ENCODE measurements around the gene SPOCD1. TPM values are rescaled to one million over a fixed set of nuclear protein-coding genes. Genes with fewer than 3 reads are reported as not detected.

SPOCD1 gene
- total RNA-seq, 1 experiment from 2014 or later: 10.2 TPM

DNA sequence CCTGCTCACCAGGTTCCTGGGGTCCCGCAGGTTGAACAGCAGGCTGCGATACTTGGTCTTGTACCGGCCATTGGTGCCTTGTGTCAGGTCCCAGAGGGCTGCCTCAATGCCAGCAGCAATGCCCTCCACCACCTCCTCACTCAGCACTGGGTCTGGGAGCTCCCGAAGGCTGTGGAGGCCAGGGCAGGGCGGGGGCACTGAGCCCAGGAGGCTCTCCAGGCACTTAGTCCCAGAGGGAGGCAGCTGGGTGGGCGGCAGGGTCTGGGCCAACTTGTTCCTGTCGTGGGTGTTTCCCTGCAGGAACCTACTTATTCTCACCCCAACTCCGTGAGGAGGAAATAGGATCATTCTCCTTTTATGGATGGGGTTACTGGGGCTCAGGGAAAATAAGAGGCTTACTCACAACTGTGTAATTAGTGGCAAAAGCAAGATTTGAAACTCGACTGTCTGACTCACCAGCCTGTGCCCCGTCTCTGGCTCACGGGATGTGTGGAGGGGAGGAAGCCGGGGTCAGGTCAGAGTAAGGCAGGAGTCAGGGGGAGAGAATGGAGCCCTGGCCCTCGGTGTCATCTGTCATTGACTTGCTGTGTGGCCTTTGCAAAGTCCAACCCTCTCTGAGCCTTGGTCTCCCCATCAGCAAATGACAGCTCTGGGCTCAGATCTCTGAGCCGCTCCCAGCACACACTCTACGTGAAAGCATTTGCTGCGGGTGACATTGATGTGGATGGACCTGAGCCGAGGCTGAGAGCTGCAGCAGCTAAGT is 17.2 kb downstream of the SPOCD1 start:
- Histone ChIP-seq H3K4me2 (peak overlapping the region; percentile 99), H3K27me3 (ENCODE audit: insufficient read depth, low read depth) (no peaks in the 10 kb centered on the region), H3K4me1 (replicated peaks; ENCODE audit: insufficient read depth) (peaks cover 35% of the 10 kb centered on the region), H3K9me3 (ENCODE audit: insufficient read depth, low read depth) (no peaks in the 10 kb centered on the region), H3K27ac (peak overlapping the region; percentile 75), H3K4me3 (peak overlapping the region; percentile 63), H4K20me1 (ENCODE audit: insufficient read depth) (no peaks in the 10 kb centered on the region), H3K9me2 (ENCODE audit: insufficient read depth) (no peaks in the 10 kb centered on the region), H3F3A (ENCODE audit: insufficient read depth, low read depth) (peaks cover 26% of the 10 kb centered on the region), H2AFZ (peak overlapping the region; percentile 71), H3K79me2 (ENCODE audit: low read depth) (peaks cover 28% of the 10 kb centered on the region), H3K36me3 (ENCODE audit: low read depth) (no peaks in the 10 kb centered on the region)
- intact Hi-C loops (cut with micrococcal nuclease; ENCODE audit: unreplicated experiment): loop anchor here (10.0 kb wide), 1 partner anchor 616 kb away; no protein-coding TSS in a partner anchor
- peak; percentile 44 to 95 for DNase-seq
- TF ChIP-seq EZH2 (IDR thresholded peaks at IDR 0.05; ENCODE audit: low read depth): no peak
- TF ChIP-seq, protein P1, sequence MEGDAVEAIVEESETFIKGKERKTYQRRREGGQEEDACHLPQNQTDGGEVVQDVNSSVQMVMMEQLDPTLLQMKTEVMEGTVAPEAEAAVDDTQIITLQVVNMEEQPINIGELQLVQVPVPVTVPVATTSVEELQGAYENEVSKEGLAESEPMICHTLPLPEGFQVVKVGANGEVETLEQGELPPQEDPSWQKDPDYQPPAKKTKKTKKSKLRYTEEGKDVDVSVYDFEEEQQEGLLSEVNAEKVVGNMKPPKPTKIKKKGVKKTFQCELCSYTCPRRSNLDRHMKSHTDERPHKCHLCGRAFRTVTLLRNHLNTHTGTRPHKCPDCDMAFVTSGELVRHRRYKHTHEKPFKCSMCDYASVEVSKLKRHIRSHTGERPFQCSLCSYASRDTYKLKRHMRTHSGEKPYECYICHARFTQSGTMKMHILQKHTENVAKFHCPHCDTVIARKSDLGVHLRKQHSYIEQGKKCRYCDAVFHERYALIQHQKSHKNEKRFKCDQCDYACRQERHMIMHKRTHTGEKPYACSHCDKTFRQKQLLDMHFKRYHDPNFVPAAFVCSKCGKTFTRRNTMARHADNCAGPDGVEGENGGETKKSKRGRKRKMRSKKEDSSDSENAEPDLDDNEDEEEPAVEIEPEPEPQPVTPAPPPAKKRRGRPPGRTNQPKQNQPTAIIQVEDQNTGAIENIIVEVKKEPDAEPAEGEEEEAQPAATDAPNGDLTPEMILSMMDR (conservative IDR thresholded peaks at IDR 0.05): no peak
- ChIA-PET CTCF (interaction anchor here (1.4 kb wide), 1 partner anchor 9 kb away, joined by 5 read pairs; no protein-coding TSS in a partner anchor), POLR2A (ENCODE audit: unreplicated experiment) (interaction anchor here (0.7 kb wide), 1 partner anchor 111 kb away, joined by 3 read pairs; no protein-coding TSS in a partner anchor)
- no TSS peak for BruUV-seq (replicated peaks)

DNA sequence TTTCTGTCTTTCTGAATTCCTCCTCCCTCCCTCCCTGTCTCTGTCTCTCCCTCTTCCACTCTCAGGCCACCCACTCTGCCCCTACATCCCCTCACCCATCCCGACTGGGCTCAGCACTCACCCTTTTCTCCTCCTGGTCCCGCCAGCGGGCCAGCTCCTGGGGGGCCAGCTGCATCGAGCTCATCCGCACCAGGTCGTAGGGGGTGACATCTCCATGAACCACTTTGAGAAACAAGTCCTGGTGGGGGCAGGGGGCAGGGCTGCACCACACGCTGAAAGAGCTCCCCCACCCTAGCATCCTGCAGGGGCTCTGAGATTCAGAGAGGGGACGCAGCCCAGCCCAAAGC is 17.8 kb downstream of the SPOCD1 start:
- Histone ChIP-seq H3K9me2 (ENCODE audit: insufficient read depth) (no peaks in the 10 kb centered on the region), H2AFZ (peak overlapping the region; percentile 71), H3F3A (ENCODE audit: insufficient read depth, low read depth) (peaks cover 26% of the 10 kb centered on the region), H3K4me1 (replicated peaks; ENCODE audit: insufficient read depth) (peaks cover 35% of the 10 kb centered on the region), H3K27me3 (ENCODE audit: insufficient read depth, low read depth) (no peaks in the 10 kb centered on the region), H3K4me2 (peak overlapping the region; percentile 99), H3K36me3 (ENCODE audit: low read depth) (no peaks in the 10 kb centered on the region), H4K20me1 (ENCODE audit: insufficient read depth) (no peaks in the 10 kb centered on the region), H3K79me2 (ENCODE audit: low read depth) (peaks cover 28% of the 10 kb centered on the region), H3K27ac (peak overlapping the region; percentile 75), H3K4me3 (peak overlapping the region; percentile 63), H3K9me3 (ENCODE audit: insufficient read depth, low read depth) (no peaks in the 10 kb centered on the region)
- intact Hi-C loops (cut with micrococcal nuclease; ENCODE audit: unreplicated experiment): loop anchor here (10.0 kb wide), 1 partner anchor 617 kb away; no protein-coding TSS in a partner anchor
- ChIA-PET POLR2A (ENCODE audit: unreplicated experiment) (interaction anchor here (0.7 kb wide), 1 partner anchor 112 kb away, joined by 3 read pairs; no protein-coding TSS in a partner anchor), CTCF (interaction anchor here (1.4 kb wide), 1 partner anchor 9 kb away, joined by 5 read pairs; no protein-coding TSS in a partner anchor)
- no peak for DNase-seq
- TF ChIP-seq EZH2 (IDR thresholded peaks at IDR 0.05; ENCODE audit: low read depth): no peak
- BruUV-seq (replicated peaks): no TSS peak

DNA sequence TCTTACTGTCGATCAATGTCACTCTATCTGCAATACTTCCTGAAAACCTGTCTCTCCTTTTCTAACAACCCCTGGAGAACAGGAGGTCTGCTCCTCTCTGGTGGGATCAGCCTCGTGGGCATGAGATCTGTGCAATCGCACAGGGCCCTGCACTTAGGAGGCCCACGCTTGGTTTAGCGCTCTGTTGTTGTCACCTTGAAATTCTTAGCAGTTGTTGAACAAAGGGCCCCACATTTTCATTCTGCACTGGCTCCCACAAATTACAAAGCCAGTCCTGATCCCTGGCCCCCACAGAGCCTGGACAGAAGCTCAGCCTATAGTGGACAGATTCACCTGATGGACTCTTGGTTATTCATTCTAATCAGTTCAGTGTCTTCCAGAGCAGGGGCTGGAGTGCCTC is 18.6 kb downstream of the SPOCD1 start:
- H2AFZ ChIP-seq: no peak overlapping the region

More for the DNA sequence above, 18.6 kb downstream of the SPOCD1 start:
- H3K4me3 ChIP-seq: peak overlapping the region; percentile 63
- intact Hi-C loops (cut with micrococcal nuclease; ENCODE audit: unreplicated experiment): loop anchor here (10.0 kb wide), 1 partner anchor 618 kb away; no protein-coding TSS in a partner anchor
- ChIA-PET CTCF (no interaction called here), POLR2A (ENCODE audit: unreplicated experiment) (no interaction called here)
- DNase-seq: no peak
- H3K9me3 ChIP-seq (ENCODE audit: insufficient read depth, low read depth): no peaks in the 10 kb centered on the region
- peaks cover 26% of the 10 kb centered on the region for H3F3A ChIP-seq (ENCODE audit: insufficient read depth, low read depth)
- H3K36me3 ChIP-seq (ENCODE audit: low read depth): no peaks in the 10 kb centered on the region
- no peaks in the 10 kb centered on the region for H4K20me1 ChIP-seq (ENCODE audit: insufficient read depth)
- H3K4me1 ChIP-seq (replicated peaks; ENCODE audit: insufficient read depth): peaks cover 35% of the 10 kb centered on the region
- peak overlapping the region; percentile 99 for H3K4me2 ChIP-seq
- no TSS peak for BruUV-seq (replicated peaks)
- H3K9me2 ChIP-seq (ENCODE audit: insufficient read depth): no peaks in the 10 kb centered on the region
- H3K79me2 ChIP-seq (ENCODE audit: low read depth): peaks cover 28% of the 10 kb centered on the region
- TF ChIP-seq, protein P1 (conservative IDR thresholded peaks at IDR 0.05): no peak
- TF ChIP-seq EZH2 (IDR thresholded peaks at IDR 0.05; ENCODE audit: low read depth): no peak
- H3K27ac ChIP-seq: peak overlapping the region; percentile 75; the same call in 1 of the 2 replicates
- no peaks in the 10 kb centered on the region for H3K27me3 ChIP-seq (ENCODE audit: insufficient read depth, low read depth)
